Germinal center (tissue), 1 donor: ENCODE results near the gene RBPJ.
"Not testable (repeated sequence)": the region's sequence is repeated elsewhere in the genome, so short reads cannot be mapped to it uniquely, and the experiment has no call there.

Source experiments
- DNase-seq: peaks from one replicate; pipeline ENCODE4 v3.0.0; 2012; ENCODE audit warnings: mixed read lengths, low spot score

RBPJ gene

DNA sequence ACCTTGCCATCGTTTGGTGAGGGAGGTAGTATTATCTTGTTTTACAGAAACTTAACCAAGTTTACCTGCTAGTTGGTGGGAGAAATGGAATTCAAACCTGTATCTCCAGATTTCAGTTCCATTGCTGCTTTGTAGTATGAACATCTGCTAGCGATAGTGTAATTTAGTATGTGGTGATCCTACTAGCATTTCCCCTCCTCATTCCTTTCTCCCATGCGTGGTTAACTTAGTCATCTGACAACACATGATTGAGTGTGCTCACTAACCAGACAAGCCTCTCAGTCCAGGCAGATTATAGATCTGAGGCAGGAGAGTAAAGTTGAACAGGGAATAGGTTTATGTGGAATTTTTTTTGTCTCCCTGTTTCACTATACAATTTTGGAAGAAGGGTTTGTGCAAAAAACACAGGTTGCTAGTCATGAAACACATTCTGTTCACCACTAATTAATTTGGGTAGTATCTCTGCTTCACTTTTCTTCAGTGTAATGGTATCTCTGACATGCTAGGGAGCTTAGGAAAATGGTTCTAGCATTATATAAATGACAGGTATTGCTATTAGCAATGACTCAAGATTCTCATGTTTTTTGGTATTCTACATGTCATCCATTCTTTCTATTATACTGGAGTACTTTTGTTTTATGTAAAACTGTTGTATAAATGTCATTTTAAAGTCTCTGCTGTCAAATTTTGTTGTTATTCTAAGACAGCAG lies 21.7 kb downstream of the RBPJ start:
- DNase-seq = no peak

DNA sequence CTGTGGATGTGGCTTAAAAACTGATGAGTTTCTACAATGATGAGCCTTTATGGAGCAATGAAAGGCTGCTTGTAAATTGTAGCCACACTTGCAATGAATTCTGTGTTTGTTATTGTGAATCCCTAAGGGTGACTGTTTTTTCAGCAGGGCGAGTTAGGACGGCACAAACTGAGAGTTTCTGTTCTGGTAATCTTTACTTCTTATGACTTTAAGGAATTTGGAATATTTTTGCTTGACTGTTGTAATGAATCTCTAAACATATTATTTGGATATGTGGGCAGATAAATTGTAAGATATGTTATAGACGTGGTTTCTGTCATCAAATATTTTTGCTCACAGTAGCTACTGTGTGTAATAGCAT lies 22.2 kb downstream of the RBPJ start:
- no peak for DNase-seq

DNA sequence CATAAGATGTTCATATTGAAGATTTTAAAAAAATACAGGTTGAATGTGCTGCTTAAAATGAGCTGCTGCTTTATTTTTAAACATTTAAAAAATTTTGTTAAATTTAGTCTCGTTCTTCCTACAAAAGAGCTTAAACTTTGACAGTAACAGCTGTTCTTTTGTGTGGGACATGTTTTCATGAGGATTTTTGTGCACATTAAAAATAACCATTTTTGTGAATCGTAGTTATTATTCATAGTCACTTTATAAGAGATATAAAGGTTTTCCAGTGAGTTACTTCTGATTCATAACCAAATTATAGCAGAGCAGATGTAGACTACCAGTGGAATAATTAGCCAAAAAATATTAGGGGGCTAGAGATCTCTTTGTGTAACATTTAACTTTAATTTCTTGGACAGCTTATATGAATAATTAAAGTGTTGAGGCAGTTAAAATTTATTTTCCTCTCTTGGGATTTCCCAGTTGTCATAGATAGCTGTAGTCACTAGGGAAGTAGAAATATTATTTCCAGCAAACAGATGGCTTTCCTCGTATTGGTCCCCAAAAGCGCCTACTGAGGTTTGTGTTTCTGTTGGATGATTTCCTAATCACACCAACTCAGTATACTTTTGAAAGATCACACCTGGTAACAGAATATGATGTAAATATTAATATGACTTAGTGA lies 24.2 kb downstream of the RBPJ start:
- no peak for DNase-seq

DNA sequence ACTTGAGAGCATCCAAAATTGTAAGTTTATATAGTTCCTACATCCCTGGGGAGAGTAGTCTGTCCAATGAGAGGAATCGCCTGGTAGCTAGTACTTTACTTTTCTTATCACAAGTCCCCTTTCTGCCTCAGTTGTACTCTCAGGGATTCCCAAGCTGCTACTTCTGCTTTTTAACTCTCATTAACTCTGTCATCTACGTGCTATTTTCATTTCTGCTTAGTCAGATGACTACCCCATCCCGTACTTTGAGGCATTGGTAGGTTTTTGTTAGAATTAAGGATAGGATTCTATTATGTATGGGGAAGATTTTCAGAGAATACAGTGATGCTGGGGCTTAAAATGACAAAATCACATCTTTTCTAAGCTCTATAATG lies 24.7 kb downstream of the RBPJ start:
- DNase-seq = no peak

DNA sequence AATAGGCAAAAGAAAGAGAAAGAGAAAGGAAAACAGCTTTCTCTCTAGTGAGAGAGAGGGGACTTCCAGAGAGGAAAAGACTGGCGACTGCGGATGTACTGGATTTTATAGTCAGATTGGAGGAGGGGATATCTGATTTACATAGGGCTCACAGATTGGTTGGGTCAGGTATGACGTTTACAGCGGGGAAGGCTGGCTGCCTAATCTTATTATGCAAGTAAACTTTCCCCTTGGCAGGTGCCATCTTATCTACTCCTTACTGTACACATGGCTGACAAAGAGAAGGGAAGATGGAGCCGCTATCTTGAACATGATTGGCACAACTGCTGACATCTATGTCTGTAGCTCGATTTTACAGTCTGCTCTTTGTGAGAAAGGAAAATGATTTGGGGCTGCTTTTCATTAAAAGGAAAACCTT lies 25.4 kb downstream of the RBPJ start:
- no peak for DNase-seq

DNA sequence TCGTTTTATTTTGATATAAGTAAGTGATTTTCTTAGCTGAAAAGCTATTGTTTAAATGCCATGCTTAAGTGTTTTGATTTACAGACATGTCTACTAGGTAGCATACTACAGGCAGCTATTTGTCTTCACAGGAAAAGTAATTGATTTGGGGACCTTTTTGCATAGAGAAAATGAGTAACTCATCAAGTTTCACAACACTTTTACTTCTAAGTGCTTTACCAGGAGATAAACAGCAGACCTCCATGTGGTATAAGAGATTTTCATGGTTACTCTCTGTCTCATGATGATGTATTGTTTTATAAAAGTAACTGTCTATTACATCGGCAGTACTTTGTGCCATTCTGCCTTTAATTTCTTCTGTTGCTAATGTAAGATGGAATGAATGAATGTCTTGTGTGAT lies 28.7 kb downstream of the RBPJ start:
- DNase-seq = no peak

DNA sequence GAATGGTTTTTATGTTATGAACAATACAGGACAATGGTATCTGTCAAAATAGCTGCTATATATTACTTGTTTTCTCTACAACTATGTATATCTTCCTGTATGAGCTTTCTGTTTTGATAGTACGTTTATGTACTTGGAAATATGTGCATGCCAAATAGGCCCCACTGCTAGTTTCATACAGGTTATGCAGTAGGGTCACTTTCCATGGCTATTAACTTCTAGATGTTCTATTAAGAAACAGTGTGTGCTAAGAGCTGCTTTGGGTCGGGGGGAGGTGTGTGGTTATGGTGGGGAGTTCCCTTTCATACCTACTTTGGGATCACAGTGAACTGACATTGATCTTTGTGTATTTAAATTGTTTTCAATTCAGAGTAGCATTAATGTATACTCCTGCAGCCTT lies 30.9 kb downstream of the RBPJ start:
- DNase-seq = no peak

DNA sequence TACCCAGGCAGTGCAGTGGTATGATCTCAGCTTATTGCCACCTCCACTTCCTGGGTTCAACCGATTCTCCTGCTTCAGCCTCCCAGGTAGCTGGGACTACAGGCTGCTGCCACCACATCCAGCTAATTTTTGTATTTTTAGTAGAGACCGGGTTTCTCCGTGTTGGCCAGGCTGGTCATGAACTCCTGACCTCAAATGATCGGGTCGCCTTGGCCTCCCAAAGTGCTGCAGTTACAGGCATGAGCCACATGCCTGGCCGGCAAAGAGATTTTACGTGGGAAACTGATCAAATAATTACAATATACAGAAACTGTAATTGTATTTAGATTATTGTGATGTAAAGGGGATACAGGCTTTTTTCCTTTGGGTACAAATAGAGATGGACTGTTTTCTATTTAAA lies 33.7 kb downstream of the RBPJ start:
- DNase-seq = no peak

DNA sequence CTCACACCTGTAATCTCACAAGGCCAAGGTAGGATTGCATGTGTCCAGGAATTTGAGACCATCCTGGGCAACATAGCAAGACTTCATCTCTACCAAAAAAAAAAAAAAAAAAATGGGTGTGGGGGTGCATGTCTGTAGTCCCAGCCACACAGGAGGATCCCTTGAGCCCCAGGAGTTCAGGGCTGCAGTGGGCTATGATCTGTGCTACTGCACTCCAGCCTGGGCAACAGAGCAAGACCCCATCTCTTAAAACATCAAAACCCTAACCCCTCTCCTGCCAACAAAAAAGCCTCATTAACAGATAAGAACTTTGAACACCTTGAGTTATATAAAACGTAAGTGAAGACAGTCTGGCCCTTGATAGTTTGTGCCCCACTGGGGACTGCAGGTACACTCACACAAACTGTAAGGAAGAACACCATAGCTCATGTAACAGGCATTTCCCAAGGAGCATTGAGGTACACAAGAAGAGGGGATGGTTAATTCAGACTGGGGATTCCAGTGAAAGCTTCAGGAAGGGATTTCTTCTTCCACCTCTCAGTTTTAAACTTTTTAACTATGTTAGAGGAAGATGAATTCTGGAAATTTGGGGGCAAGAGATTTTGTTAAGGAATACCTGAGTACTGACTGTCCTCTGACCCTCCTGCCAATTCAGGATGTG lies 34.7 kb downstream of the RBPJ start:
- no peak for DNase-seq

DNA sequence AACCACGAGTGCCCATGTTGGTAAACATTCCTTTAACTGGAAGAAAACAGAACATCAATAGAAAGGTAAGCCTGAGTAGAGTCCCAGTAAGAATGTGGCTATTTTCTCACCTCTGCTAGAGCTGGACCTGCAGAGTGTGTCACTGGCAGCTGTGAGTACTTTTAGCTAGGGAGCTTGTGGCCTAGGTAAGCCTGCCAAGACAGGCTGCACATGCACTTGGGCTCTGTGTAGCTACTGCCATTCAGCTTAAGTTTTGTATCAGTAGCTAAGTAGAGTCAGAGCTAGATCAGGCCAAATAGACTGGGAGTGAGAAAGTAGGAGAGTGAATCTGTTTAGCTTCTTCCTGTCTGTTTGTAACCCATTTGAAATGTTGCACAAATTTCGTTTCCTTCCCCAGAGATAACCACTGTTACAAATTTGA lies 35.3 kb downstream of the RBPJ start:
- no peak for DNase-seq

DNA sequence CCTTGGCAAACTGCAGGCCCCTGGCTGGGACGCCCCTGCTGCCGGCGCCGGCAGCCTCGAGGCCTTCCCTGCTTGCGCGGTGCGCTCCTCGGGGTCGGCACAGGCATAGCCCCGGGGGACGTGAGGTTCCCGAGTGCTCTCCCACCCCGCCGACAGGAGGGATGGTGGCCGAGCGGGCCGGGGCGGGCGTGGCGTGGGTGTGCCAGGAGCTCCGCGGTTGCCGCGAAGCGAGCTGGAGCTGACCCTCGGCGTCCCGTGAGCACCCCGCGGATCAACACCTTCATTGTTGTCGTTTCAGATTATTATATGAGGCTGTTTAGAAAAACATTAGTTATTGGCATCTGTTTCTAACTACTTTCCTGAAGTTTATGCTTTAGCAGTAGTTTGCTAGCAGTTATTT lies 38.7 kb downstream of the RBPJ start:
- not testable (repeated sequence) for DNase-seq

DNA sequence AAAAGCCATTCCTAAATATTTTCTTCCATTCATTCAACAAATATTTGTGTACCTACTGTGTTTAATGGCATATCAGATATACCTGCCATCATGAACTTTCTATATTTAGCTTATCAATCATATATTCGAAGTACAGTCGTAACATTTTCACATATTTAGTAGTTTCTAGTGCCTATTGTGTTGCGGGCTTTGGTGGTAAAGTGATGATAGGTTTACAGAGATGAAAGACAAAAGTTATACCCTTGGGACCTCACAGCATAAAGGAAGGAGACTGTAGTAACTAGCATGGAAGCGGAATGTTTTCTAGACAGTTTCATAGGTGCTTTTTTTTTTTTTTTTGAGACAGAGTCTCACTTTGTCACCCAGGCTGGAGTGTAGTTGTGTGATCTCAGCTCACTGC lies 39.5 kb downstream of the RBPJ start:
- DNase-seq = no peak

DNA sequence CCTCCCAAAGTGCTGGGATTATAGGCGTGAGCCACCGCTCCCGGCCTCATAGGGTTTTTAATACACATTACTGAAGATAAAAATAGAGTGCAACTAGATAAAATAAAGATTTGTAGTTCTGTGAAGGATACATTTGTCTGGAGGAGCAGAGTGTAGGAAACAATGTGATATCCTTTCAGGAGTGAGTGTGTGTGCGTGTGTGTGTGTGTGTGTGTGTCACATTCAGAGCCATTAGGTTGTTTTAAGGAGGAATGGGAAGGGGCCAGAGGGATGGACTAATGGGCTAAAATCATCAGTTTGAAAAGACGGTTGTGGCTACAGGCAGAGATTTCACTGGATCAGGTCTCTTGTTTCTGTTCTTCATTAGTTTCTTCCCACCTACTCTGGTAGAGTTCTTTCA lies 40.0 kb downstream of the RBPJ start:
- DNase-seq = no peak

DNA sequence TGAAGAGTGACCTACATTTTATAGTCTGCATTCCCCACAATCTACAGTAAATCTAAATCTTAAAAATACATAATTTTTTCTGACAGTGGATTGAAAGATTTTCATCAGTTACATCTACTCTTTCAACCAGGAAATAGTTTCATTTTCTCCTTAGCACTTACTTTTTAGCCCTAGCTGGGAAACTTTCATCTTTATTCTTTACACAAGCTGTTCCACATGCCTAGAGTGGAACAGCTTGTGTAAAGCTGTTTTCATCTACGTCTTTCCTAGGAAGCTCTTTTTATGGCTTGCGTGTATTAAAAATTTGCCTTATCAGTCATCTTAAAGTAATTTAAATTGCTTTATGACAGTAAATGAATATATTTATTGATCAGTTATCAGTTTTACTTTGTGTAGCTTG lies 40.5 kb downstream of the RBPJ start:
- DNase-seq = no peak

DNA sequence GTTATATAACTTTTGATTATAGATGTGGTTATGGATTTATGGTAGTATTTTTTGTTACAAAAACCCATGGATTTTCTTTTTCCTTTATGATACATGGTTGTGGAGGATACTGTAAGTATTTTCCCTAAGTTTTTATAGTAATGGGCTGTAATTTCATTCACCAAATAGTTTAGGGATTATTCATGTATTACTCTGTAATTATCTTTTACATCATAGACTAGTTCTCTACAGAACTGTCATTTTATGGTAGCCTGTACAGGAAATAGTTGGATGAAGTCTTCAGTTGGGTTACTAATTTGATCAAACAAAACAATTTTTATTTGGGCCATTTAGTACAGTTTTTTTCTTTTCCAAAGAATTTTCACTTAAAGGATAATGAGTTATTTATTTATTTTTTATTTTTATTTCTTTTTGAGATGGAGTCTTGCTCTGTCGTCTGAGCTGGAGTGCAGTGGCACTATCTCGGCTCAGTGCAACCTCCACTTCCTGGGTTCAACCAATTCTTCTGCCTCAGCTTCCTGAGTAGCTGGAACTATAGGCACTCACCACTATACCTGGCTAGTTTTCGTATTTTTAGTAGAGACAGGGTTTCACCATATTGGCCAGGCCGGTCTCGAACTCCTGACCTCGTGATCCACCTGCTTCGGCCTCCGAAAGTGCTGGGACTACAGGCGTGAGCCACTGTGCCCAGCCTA lies 42.1 kb downstream of the RBPJ start:
- DNase-seq = no peak

DNA sequence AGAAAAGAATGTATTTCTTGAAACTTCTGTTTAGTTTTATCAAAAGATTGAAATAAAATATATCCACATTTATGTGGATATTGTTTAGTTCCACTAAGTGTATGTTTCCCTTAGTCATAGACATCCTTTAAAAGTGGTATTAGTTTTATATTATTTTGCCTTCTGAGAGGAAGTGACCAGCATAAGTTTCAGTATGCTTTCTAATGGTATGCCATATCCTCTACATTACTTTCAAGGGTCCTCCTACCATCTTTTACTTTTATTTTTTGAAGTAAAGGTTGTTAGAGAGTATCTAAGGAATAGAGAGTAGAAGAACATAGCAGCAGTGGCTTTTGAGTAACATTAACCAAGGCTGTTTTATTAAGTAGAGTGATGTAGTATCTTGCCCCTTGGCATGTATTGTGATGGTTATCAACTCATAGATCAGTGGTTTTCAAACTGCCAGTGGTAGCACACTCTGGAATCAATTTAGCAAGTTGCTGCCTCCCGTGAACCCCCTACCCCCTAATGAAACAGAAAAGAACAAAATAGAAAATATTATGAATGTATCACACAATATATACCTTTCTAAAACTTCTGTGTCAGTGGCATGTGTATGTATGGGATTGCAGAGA lies 44.8 kb downstream of the RBPJ start:
- no peak for DNase-seq

DNA sequence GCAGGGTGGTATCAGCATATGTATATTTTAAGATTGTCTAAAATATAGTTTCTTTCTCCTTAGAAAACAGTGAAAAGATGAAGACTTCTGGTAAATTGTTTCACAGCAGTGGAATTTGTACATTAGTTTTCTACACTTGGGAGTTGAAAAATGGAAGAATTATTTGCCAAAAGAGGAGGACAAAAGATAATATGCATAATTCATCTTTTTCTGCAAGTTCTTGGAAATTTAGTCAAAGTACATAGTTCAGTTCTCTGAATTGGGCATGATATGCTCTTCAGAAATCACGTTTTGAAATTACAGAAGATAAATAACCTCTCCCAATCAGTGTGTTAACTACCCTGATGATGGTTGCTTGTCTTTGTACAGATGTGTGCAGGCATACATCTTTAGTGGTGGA lies 47.0 kb downstream of the RBPJ start:
- DNase-seq = no peak

DNA sequence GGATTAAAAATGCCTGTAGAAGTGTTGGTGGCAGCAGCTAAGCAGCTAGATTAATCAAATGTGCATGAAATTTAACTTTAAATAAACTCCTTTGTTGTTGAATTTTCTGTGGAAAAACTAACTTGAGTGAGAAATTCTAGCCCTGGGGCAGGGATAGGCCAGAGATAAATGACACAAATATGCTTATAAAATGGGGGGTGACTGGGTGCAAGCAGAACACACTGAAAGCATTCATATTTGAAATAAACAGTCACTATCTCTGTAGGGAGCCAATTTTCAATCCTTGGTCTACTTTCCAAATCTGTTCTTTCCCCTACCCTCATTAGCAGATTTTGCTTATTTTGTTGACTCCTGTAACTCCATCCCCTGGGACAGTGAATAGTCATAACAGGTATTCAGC lies 47.9 kb downstream of the RBPJ start:
- no peak for DNase-seq

DNA sequence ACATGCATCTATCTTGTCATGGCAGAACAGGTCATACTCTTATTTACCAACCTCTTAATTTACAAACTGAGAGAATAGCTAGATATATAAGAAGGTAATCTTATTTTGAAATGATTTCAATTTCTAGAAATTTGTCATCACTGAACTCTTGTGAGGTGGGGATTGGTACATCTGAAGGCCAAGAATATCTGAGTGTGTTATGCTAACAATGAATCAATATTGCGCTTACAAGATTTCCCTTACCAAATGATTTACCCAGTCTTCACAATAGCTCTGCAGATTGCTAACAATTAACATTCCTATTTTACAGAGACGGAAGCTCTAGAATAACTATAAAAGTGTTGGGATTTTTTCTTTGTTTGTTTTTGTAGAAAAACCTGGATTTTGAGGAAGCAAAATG lies 48.3 kb downstream of the RBPJ start:
- no peak for DNase-seq

DNA sequence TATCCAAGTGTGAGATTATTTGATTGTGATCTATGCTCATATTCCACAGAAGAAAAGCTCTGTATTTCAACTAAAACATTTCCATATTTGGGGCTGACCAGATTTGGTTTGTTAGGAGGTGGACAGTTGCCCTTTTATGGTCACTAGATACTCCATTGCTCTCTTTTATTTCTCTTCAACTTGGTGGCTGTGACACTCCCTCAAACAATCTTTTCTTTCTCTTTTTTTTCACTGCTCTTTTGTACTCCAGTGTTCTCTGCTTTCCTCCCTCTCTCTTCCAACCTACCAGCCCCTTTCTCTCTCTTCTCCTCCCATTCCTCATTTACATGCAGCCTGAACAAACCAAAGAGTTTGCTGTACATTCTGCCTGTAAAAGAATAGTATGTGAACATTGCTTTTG lies 48.8 kb downstream of the RBPJ start:
- DNase-seq = no peak

DNA sequence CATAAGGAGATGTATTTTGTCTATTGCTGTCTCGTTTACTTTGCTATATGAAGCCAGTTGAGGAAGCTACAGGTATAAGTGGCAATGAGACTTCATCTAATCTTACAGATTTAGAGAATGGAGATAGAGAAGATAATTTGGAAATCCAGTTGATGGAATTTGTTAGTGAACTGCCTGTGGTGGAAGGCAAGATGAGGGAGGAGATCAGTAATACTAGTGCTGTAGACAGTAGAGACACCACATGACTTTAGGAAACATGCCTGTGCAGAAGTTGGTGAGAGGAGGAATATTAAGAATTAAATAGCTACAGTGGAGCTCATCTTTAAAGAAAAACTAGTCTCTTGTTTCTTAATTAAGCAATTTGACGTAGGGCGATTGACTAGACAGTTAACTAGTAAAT lies 51.3 kb downstream of the RBPJ start:
- no peak for DNase-seq

DNA sequence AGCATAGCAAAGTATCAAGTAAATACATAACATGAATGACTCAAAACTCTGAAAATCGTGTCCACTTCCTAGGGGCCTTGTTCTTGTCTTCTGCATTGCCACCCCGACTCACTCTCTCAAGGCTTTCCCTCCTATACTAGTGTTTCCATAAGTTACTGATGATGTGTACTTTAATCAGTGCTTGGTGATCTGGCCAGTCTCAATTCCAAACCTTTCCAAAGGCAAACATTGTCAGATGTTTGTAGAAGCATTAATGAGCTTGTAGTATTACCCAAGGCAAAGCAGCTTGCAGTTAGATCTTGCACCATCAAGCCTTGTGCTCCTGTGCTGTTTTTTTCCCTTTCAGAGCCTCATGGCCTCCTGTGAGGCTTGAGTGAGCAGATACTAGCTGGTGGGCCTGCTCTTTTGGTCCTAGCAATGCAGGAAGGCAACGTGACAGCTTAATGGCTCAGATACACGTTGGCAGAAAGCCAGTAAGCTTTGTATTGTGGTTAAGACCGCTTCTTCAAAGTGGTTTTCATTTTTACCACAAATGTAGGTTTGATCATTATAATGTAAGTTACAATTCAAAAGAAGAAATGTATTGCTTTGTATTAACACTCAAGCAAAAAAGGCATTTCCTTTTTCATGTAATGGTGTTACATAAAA lies 51.8 kb downstream of the RBPJ start:
- no peak for DNase-seq
